Measurements from ENCODE around the gene RNF224. TPM values are rescaled to one million over a fixed set of nuclear protein-coding genes. Genes with fewer than 3 reads are reported as not detected.

RNF224 gene
- total RNA-seq, 3 donors from 2014 or later: not detected

DNA sequence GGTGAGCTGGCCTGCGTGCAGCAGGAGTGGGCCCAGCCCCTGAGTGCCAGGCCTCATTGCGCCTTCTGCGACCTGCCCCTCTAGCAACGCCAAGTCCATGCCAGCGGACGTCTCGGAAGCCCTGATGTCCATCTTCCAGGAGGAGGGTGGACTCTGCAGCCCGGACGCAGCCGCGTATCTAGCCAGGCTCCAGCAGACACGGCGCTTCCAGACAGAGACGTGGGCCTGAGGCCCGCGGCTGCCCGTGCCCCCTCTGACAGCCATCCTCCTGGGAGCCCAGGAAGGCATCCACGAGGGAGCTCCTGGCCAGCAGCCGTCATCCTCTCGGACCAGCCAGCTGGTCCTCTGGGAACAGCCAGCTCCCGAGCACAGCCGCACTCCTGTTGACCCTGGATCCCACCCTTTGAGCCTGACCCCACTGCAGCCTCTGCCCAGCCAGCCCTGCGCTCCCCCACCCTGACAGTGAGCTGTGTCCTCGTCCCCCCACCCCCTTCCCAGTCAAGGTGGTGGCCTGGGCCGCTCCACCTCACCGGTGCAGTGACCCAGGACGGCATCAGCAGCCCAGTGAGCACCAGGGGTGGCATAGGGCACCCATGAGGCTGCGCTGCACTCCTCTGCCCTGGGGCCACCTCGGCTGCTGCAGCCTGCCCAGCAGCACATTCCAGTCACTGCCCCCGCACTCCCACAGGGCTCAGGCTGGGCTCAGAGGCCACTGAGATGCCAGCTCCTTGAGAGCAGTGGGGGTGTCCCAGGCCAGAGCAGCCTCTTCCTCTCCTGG is 10.9 kb upstream of the RNF224 start:
- peaks cover 2% of the 10 kb centered on the region for H3K36me3 Mint-ChIP-seq (ENCODE audit: insufficient read depth)
- H3K27me3 Mint-ChIP-seq (ENCODE audit: low read depth): no peaks in the 10 kb centered on the region
- ATAC-seq (no peak), DNase-seq (no peak)
- H3K4me1 Mint-ChIP-seq (ENCODE audit: low read depth): no peaks in the 10 kb centered on the region
- H3K9me3 Mint-ChIP-seq: no peaks in the 10 kb centered on the region
- no peak overlapping the region for H3K4me3 Mint-ChIP-seq

DNA sequence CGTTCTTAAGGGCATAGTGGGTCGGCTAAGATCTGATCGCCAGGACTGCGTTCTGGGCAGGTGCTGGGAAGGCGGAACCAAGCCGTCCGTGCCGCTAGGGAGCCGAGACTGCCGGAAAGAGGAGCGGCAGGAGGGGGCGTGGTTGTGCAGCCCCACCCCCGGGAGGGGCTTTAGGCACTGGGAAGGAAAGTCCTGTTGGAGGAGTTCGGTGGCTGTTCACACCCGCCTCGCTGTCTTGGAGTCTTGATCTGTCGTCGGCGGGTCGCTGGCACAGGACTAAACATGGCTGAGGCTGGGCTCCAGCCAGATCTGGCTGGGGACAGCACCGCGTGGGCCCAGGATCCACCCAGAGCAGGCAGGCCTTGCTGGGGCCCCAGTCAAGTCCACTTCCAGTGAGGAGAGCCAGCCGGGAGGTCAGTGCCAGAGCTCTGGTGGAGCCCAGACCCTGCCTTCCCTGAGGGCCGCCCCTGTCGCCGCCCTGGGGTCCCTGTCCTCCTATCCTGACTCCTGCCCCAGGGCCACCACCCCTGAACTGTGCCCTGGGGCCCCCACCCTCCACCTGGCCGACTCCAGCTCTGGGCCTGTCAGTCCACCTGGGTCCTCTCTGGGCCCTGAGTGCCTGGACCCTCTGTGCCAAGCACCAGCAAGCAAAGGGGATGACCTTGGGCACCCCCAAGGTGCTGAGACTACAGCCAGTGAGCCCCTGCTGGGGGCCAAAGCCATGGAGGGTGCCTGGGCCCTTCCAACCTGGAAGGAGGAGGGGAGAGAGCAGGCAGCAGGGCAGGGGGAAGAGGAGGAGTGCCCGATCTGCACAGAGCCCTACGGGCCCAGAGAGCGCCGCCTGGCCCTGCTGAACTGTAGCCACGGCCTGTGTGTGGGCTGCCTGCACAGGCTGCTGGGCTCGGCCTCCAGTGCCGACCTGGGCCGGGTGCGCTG is 9.8 kb upstream of the RNF224 start:
- DNase-seq (no peak), ATAC-seq (no peak)
- Mint-ChIP-seq H3K36me3 (ENCODE audit: insufficient read depth) (peaks cover 2% of the 10 kb centered on the region), H3K27me3 (ENCODE audit: low read depth) (no peaks in the 10 kb centered on the region), H3K9me3 (no peaks in the 10 kb centered on the region), H3K4me1 (ENCODE audit: low read depth) (no peaks in the 10 kb centered on the region), H3K4me3 (no peak overlapping the region)

DNA sequence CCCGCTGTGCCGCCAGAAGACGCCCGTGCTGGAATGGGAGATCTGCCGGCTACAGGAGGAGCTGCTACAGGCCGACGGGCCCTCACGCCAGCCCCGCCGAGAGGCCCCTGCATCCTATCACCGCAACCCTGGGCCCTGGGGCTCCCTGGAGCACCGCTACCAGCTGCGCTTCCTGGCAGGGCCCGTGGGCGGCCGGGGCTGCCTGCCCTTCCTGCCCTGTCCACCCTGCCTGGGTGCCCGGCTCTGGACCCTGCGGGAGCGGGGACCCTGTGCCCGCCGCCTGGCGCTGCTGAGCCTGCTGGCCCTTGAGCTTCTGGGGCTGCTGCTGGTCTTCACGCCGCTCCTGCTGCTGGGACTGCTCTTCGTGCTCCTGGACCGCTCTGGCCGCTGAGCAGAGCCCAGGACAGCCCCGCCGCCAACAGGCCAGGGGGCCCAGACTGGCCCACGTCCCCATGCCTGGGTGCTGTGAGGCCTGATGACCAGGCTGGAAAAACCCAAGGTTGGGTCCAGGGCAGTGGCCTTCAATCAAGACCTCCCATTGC is 9.0 kb upstream of the RNF224 start:
- Mint-ChIP-seq H3K9me3 (no peaks in the 10 kb centered on the region), H3K27me3 (ENCODE audit: low read depth) (no peaks in the 10 kb centered on the region), H3K4me3 (no peak overlapping the region), H3K36me3 (ENCODE audit: insufficient read depth) (peaks cover 2% of the 10 kb centered on the region), H3K4me1 (ENCODE audit: low read depth) (peaks cover 2% of the 10 kb centered on the region)
- DNase-seq: no peak
- ATAC-seq: no peak

DNA sequence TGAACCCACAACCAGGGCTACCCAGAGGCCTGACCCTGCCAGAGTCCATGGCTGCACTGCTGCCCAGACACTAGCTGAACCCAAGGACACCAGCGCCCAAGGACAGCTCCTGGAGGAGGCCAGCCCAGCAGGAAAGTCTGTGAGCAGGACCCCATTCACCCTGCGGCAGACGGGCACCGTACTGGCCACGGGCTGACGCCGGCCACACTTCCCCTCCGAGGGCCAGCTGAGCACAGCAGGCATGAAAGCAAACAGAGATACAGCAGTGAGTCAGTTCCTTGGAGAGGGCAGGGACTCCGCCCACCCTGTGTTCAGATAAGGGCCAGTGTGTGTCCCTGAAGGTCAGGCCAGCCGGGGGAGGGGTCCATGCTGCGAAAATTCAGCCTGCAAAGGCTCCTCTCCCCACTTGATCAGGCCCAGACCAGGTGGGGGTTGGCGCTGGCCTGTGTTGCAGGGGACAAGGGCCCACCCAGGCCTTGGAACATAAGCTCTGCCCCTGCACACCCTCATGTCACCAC is 8.5 kb upstream of the RNF224 start:
- Mint-ChIP-seq H3K4me1 (ENCODE audit: low read depth) (peaks cover 2% of the 10 kb centered on the region), H3K36me3 (ENCODE audit: insufficient read depth) (peaks cover 2% of the 10 kb centered on the region), H3K9me3 (no peaks in the 10 kb centered on the region), H3K4me3 (no peak overlapping the region), H3K27me3 (ENCODE audit: low read depth) (no peaks in the 10 kb centered on the region)
- ATAC-seq (no peak), DNase-seq (no peak)

DNA sequence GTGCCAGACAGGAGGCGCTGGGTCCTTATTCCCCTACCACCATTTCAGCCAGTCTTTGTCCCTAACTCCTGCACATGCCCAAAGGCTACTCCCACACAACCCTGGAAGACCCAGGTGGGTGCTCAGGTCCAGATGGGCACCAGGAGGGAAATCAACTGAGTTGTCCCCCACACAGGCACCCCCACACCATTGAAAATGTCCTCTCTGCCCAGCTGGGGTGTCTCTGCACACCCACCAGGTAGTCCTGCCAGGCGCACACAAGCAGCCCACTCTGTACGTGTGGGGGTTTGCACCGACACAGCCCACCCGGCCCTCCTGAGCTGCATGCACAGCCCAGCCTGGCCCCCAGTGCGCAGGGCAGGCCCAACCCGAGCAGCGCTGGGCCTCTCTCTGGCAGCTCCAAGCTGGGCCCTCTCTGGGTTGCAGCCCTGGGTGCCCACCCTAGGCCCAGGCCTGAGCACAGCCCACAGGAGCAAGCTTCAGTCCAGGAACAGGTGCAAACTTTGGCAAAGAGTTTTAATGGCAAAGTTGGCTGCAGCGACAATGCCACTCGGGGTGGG is 7.5 kb upstream of the RNF224 start:
- Mint-ChIP-seq H3K4me3 (no peak overlapping the region), H3K36me3 (ENCODE audit: insufficient read depth) (peaks cover 2% of the 10 kb centered on the region), H3K27me3 (ENCODE audit: low read depth) (no peaks in the 10 kb centered on the region), H3K9me3 (no peaks in the 10 kb centered on the region), H3K4me1 (ENCODE audit: low read depth) (peaks cover 5% of the 10 kb centered on the region)
- ATAC-seq (no peak), DNase-seq (no peak)

DNA sequence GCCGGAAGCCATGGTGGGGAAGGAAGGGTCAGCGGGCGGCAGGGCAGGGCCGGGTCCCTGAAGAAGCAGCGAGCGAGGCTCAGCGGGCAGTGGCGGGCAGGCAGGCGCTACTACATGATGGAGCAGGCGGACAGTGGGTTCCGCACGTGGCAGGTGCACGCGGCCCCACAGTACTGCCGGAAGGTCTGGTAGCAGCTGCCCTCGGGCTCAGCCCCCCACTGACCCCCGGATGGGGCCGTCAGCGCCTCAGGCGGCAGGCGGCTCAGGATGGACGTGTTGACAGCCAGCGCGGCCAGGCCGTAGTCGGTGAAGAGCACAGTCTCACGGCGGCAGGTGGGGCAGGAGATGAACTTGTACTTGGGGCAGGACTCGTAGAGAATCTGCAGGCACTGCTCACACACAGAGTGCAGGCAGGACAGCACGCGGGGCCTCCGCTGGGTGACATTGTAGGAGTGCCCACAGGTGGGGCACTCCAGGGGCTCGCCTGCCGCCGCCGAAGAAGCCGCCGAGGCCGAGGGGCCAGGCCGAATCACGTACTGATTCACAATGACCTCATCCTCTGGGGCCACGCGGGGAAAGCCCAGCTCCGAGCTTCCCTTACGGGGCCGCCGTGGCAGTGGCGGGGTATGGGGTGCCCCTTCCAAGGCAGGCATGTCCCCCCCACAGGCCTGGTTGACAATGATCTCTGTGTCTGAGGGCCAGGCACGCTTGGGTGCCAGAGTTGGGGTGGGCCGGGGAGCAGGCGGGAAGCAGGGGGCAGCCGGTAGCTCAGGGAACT is 6.8 kb upstream of the RNF224 start:
- no peaks in the 10 kb centered on the region for H3K9me3 Mint-ChIP-seq
- DNase-seq (no peak), ATAC-seq (no peak)
- H3K36me3 Mint-ChIP-seq (ENCODE audit: insufficient read depth): peaks cover under 1% of the 10 kb centered on the region
- H3K4me3 Mint-ChIP-seq: peak overlapping the region; percentile 27
- H3K4me1 Mint-ChIP-seq (ENCODE audit: low read depth): peaks cover 5% of the 10 kb centered on the region
- no peaks in the 10 kb centered on the region for H3K27me3 Mint-ChIP-seq (ENCODE audit: low read depth)

DNA sequence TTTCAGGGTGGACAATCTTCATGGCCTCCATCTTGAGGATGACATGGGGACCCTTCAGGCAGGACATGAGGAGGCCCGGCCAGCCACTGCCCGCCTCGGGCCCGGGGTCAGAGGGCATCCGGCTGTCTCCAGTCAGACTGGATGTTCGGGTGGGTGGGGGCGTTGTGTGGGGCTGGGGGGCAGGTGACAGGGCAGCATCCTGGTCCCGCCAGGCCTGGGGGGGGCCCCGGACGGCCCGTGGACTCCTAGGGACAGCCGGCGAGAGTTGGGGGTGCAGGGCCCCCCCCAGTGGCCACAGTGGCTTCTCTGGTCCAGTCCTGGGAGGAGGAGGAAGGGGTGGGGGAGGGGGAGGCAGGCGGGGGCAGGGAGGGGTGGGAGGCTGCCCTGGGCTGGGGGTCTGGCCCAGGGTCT is 6.2 kb upstream of the RNF224 start:
- H3K36me3 Mint-ChIP-seq (ENCODE audit: insufficient read depth): no peaks in the 10 kb centered on the region
- H3K4me1 Mint-ChIP-seq (ENCODE audit: low read depth): peaks cover 5% of the 10 kb centered on the region
- ATAC-seq: no peak
- no peaks in the 10 kb centered on the region for H3K9me3 Mint-ChIP-seq
- H3K4me3 Mint-ChIP-seq: peak overlapping the region; percentile 27
- H3K27me3 Mint-ChIP-seq (ENCODE audit: low read depth): no peaks in the 10 kb centered on the region
- DNase-seq: no peak

DNA sequence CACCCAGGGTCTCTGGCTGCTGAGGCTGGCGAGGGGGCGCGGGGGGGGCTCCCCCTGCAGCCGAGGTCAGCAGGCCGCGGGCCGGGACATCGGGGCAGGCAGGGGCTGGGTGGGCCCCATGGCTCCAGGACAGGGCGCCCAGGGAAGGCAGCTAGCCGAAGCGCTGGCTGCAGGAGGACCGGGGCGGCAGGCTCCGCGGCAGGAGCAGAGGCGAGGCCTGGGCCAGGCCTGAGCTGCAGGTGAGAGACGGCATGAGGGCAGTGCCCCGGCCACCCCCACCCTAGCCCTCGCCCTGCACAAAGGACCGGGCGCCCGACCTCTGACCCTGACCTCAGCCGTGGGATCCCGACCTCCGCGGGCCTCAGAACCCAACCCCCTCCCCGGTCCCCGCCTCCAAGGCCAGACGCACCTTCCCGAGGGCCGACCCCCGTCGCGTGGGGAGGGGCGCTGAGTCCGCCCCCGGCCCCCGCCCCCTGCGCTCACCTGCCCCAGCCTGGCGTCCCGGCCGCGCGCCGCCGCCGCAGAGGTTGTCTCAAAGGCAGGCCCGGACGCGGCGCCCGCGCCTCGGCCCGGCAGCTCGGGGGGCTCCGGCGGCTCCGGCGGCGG is 5.7 kb upstream of the RNF224 start:
- Mint-ChIP-seq H3K9me3 (no peaks in the 10 kb centered on the region), H3K36me3 (ENCODE audit: insufficient read depth) (no peaks in the 10 kb centered on the region), H3K4me1 (ENCODE audit: low read depth) (peaks cover 5% of the 10 kb centered on the region), H3K4me3 (no peak overlapping the region), H3K27me3 (ENCODE audit: low read depth) (no peaks in the 10 kb centered on the region)
- DNase-seq (no peak), ATAC-seq (no peak)

DNA sequence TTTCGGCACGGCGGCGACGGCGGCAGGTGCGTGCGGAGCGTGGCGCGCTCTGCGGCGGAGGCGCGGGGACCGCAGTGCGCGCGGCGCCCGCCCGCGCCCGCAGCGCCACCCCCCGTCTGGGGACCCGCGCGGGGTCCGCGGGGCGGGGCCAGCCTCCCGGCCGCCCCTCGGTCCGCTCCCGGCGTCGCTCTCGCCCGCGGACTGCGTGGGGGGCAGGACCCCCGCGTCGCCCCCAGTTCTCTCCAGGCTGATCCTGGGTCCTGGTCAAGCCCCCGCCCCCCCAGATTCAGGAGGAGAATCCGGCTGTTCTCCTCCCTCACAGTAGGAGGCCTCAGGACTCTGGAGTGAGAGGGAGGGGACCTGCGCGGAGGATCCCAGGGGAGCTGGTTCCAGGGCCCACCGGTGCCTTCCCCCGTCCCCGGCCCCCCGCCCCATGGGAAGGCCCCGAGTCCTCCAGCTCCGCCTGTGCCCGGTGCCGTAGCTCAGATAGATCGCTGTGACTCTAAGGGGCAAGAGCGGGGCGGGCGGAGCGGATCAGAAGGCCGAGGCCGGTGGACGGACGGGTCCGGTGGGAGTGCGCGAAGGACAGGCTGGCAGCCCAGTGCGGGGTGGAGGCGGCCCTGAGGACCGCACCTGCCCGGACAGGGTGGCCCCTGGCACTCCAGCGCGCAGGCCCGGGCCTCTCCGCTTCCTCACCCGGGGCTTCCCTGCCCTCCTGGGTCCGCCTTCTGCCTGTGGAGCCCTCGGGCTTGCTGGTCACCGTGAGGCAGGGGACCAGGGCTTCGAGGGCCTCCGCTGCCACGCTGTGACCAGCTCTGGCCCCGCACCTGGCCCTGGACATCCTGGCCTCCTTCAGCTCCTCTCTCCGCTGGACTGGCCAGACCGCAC is 4.9 kb upstream of the RNF224 start, which contains the start of gene RNF208:
RNF208 (minus strand) TSS at position 51 of the 888 bp plus-strand sequence. CDS start 1,028 bp downstream, outside the sequence.
- Mint-ChIP-seq H3K27me3 (ENCODE audit: low read depth) (no peaks in the 10 kb centered on the region), H3K4me3 (peak within 1 kb of the TSS; percentile 79), H3K36me3 (ENCODE audit: insufficient read depth) (no peaks in the 10 kb centered on the region), H3K4me1 (ENCODE audit: low read depth) (peaks cover 6% of the 10 kb centered on the region), H3K9me3 (no peaks in the 10 kb centered on the region)
- ATAC-seq (peak in 1 of 2 donors; percentile 5), DNase-seq (no peak)

DNA sequence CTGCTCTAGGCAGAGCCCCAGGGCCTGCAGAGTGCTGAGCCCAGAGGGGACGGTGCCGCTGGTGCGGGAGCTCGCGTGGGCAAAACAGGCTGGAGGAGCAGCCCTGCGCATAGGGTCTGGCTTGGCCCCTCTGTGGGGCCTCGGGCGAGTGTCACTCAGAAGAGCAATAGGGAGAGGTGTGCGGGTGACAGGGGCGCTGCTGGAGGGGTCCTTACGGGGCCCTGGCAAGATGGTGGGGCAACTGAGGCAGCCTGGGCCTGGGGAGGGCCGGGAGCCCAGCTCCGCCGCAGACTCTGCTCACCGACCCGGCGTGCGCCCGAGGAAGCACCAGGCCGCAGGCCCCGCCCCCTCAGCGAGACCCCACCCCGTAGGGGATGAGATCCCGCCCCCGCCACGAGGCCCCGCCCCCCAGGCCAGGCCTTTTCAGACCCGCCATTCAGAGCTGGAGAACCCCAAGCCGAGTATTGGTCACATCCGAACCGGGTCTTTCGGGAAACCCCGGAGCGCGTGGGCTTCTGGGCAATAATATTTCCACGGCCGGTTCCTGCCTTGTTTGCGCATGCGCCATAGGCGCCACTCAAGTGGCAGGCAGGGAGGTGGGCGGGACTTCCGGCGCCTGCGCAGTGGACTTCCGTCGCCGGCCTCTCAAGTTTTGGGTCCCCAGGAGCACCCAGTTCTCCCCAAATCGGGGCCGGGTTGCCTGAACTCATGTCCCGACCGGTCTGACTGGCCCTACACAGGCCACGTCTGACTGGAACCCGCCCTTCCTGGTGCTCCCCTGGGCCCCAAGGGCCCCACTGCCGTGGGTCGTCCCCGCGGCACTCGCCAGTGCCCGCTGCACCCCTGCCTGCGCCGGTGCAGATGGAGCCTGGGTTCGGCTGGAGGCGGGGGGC is 4.0 kb upstream of the RNF224 start:
- H3K4me3 Mint-ChIP-seq: peak overlapping the region; percentile 79
- ATAC-seq (peak; percentile 90 to 91), DNase-seq (peak; percentile 98)
- H3K4me1 Mint-ChIP-seq (ENCODE audit: low read depth): peaks cover 8% of the 10 kb centered on the region
- no peaks in the 10 kb centered on the region for H3K9me3 Mint-ChIP-seq
- peaks cover 3% of the 10 kb centered on the region for H3K27me3 Mint-ChIP-seq (ENCODE audit: low read depth)
- H3K36me3 Mint-ChIP-seq (ENCODE audit: insufficient read depth): no peaks in the 10 kb centered on the region

DNA sequence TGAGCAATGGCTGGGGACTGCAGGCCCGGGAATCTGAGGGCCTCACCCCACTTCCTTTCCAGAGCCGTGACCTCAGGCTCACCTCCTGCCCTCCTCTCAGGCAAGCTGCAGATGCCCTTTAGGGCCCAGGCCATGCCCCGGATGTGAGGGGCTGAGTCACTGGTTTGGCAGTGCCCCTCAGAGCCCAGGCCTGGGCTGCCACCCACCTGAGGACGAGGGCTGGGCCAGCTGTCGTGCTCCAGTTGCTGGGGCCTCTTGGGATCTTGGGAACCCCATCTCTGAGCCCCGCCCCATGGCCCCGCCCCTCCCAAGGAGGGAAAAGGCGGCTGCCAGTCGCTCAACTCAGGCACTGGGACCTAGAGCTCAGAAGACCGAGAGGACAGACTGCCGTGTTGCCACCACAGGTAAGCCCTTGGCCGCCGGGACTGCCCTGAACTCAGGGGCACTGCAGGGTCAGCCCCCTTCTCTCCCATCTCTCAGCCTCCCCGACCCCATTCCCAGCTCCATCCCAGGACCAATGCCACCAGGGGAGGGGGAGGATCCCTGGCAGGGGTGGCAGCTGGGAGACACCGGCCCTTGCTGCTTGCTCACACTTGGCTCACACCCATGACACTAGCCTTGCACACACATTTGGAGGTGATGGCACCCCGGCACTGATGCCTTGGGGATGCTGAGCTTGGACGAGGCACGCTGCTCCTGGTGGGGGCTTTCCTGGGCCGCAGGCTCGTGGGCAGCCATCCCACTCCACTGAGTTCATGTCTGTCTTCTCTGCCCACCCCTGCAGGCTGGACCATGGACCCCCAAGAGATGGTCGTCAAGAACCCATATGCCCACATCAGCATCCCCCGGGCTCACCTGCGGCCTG is 2.2 kb upstream of the RNF224 start, which contains the start of gene CYSRT1:
CYSRT1 (plus strand) TSS at position 345 of the 865 bp plus-strand sequence; CDS start at position 793, 448 bp downstream.
- DNase-seq (no peak), ATAC-seq (no peak)
- Mint-ChIP-seq H3K9me3 (no peaks in the 10 kb centered on the region), H3K4me1 (ENCODE audit: low read depth) (peaks cover 8% of the 10 kb centered on the region), H3K27me3 (ENCODE audit: low read depth) (peaks cover 6% of the 10 kb centered on the region), H3K36me3 (ENCODE audit: insufficient read depth) (no peaks in the 10 kb centered on the region), H3K4me3 (peak within 1 kb of the TSS; percentile 79)
